GM21529 (cell line): Measurements from ENCODE around the gene CDC34.
"Not testable (repeated sequence)": the region's sequence is repeated elsewhere in the genome, so short reads cannot be mapped to it uniquely, and the experiment has no call there.

Experiments
- ATAC-seq: cut with Tn5 transposase; IDR thresholded peaks from one replicate; pipeline ENCODE4 v1.9.1; 2021; ENCODE audit not compliant: unreplicated experiment

Gene CDC34

GRCh38 chr19:572140-572742 is 40.7 kb downstream of the CDC34 start, which contains the start of gene BSG:
Gene BSG, plus strand, starts transcription at chr19:572596. Its CDS starts 39 bp downstream, at chr19:572635.
- peak; percentile 75 for ATAC-seq

GRCh38 chr19:572743-573518 is 41.4 kb downstream of the CDC34 start:
- ATAC-seq = peak; percentile 21

GRCh38 chr19:573519-573825 is 41.9 kb downstream of the CDC34 start:
- ATAC-seq = no peak

- ATAC-seq = no peak
Measured at GRCh38 chr19:574658-575526, 43.3 kb downstream of the CDC34 start.

- no peak for ATAC-seq
Measured at GRCh38 chr19:575527-576506, 44.3 kb downstream of the CDC34 start.

GRCh38 chr19:576768-577438 is 45.3 kb downstream of the CDC34 start:
- ATAC-seq = no peak

- no peak for ATAC-seq
Measured at GRCh38 chr19:577439-578392, 46.2 kb downstream of the CDC34 start.

GRCh38 chr19:579111-579841 is 47.7 kb downstream of the CDC34 start:
- ATAC-seq = no peak

- no peak for ATAC-seq
Measured at GRCh38 chr19:579842-580155, 48.2 kb downstream of the CDC34 start.

GRCh38 chr19:580274-580835 is 48.8 kb downstream of the CDC34 start:
- ATAC-seq = no peak

GRCh38 chr19:581399-582111 is 50.0 kb downstream of the CDC34 start:
- no peak for ATAC-seq

GRCh38 chr19:582497-583197 is 51.1 kb downstream of the CDC34 start:
- no peak for ATAC-seq

GRCh38 chr19:583198-583967 is 51.8 kb downstream of the CDC34 start:
- no peak for ATAC-seq

- no peak for ATAC-seq
Measured at GRCh38 chr19:583968-584239, 52.3 kb downstream of the CDC34 start.

GRCh38 chr19:584240-585001 is 52.9 kb downstream of the CDC34 start:
- no peak for ATAC-seq

GRCh38 chr19:585146-585545 is 53.6 kb downstream of the CDC34 start:
- ATAC-seq = not testable (repeated sequence)
